ENCODE measurements around the gene TSPAN14. TPM values are rescaled to one million over a fixed set of nuclear protein-coding genes. Genes with fewer than 3 reads are reported as not detected.

Gene TSPAN14
- total RNA-seq, 1 experiment from 2014 or later: 73.5 TPM

DNA sequence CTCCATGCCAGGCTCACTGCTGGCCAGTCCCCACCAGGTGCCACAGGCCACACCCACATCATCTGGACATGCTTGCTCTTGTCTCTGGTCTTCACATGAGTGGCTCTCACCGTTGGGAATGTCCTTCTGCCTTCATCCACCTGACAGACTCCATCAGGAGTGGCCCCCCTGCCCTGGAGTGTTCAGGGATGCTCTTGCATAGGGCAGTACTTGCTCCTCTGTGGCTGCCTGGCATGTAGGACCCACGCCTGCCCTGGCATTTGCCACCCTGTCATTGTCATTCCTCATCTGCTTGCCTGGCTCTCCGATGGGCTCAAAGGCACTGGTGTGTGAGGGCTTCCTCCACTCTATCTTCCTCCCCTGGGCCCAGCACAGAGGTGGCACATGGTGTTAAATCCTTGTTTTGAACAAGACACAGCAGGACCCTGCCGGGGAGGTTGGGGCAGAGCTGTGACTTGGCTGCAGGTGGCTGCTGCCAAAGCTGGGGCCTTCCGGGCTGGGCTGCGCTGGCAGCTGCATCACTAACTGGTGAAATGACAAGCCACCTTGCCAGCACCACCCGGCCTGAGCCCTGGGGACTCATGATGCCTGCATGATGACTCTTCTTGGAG, 85.4 kb downstream of the TSPAN14 start (continued):
- TF ChIP-seq, protein P1, sequence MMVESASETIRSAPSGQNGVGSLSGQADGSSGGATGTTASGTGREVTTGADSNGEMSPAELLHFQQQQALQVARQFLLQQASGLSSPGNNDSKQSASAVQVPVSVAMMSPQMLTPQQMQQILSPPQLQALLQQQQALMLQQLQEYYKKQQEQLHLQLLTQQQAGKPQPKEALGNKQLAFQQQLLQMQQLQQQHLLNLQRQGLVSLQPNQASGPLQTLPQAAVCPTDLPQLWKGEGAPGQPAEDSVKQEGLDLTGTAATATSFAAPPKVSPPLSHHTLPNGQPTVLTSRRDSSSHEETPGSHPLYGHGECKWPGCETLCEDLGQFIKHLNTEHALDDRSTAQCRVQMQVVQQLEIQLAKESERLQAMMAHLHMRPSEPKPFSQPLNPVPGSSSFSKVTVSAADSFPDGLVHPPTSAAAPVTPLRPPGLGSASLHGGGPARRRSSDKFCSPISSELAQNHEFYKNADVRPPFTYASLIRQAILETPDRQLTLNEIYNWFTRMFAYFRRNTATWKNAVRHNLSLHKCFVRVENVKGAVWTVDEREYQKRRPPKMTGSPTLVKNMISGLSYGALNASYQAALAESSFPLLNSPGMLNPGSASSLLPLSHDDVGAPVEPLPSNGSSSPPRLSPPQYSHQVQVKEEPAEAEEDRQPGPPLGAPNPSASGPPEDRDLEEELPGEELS (CRISPR knock-in tag; IDR thresholded peaks at IDR 0.05): no peak

DNA sequence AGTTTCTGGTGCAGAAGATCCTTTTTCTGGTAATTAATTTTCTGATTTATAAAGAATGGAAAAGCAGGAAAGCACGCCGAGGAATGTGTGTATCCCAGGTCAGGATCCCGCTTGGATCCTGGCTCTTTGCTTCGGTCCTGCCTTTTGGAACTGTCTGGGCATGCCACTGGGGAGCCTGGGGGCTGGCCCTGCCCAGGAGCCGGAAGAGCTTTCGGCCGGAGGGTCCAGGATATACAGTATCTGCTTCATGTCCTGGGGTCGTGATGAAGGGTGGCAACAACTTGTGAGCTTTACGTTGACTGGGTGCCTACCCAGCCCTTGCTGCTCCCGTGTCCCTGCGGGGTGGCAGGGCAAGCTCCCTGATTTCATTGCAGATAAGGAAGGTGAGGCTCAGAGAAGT, 86.0 kb downstream of the TSPAN14 start:
- Mint-ChIP-seq H3K27me3 (ENCODE audit: low read depth) (peaks cover 6% of the 10 kb centered on the region), H3K9me3 (peaks cover 13% of the 10 kb centered on the region), H3K4me3 (no peak overlapping the region), H3K4me1 (no peaks in the 10 kb centered on the region), H3K27ac (no peak overlapping the region), H3K36me3 (peaks cover 8% of the 10 kb centered on the region)
- DNase-seq (ENCODE audit: low spot score): no peak
- TF ChIP-seq, protein P2, sequence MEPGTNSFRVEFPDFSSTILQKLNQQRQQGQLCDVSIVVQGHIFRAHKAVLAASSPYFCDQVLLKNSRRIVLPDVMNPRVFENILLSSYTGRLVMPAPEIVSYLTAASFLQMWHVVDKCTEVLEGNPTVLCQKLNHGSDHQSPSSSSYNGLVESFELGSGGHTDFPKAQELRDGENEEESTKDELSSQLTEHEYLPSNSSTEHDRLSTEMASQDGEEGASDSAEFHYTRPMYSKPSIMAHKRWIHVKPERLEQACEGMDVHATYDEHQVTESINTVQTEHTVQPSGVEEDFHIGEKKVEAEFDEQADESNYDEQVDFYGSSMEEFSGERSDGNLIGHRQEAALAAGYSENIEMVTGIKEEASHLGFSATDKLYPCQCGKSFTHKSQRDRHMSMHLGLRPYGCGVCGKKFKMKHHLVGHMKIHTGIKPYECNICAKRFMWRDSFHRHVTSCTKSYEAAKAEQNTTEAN (CRISPR knock-in tag; IDR thresholded peaks at IDR 0.05): no peak
- TF ChIP-seq, protein P3, sequence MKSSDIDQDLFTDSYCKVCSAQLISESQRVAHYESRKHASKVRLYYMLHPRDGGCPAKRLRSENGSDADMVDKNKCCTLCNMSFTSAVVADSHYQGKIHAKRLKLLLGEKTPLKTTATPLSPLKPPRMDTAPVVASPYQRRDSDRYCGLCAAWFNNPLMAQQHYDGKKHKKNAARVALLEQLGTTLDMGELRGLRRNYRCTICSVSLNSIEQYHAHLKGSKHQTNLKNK (CRISPR knock-in tag; IDR thresholded peaks at IDR 0.05): no peak
- TF ChIP-seq MXD4 (CRISPR knock-in tag; IDR thresholded peaks at IDR 0.05; ENCODE audit: borderline replicate concordance): no peak
- TF ChIP-seq, protein P4, sequence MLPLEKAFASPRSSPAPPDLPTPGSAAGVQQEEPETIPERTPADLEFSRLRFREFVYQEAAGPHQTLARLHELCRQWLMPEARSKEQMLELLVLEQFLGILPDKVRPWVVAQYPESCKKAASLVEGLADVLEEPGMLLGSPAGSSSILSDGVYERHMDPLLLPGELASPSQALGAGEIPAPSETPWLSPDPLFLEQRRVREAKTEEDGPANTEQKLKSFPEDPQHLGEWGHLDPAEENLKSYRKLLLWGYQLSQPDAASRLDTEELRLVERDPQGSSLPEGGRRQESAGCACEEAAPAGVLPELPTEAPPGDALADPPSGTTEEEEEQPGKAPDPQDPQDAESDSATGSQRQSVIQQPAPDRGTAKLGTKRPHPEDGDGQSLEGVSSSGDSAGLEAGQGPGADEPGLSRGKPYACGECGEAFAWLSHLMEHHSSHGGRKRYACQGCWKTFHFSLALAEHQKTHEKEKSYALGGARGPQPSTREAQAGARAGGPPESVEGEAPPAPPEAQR (CRISPR knock-in tag; IDR thresholded peaks at IDR 0.05): no peak
- TF ChIP-seq RELA (CRISPR knock-in tag; IDR thresholded peaks at IDR 0.05; ENCODE audit: borderline replicate concordance): no peak
- TF ChIP-seq ZNF396 (CRISPR knock-in tag; IDR thresholded peaks at IDR 0.05; ENCODE audit: borderline replicate concordance): no peak
- no peak for TF ChIP-seq CREB1 (CRISPR knock-in tag; IDR thresholded peaks at IDR 0.05)
- no peak for TF ChIP-seq CREM (CRISPR knock-in tag; IDR thresholded peaks at IDR 0.05)
- TF ChIP-seq ATF1 (CRISPR knock-in tag; IDR thresholded peaks at IDR 0.05): no peak
- TF ChIP-seq EMX1 (CRISPR knock-in tag; IDR thresholded peaks at IDR 0.05): no peak
- TF ChIP-seq TEAD1 (CRISPR knock-in tag; IDR thresholded peaks at IDR 0.05): no peak
- TF ChIP-seq SMAD3 (CRISPR knock-in tag; IDR thresholded peaks at IDR 0.05; ENCODE audit: borderline replicate concordance): no peak
- TF ChIP-seq, protein P5, sequence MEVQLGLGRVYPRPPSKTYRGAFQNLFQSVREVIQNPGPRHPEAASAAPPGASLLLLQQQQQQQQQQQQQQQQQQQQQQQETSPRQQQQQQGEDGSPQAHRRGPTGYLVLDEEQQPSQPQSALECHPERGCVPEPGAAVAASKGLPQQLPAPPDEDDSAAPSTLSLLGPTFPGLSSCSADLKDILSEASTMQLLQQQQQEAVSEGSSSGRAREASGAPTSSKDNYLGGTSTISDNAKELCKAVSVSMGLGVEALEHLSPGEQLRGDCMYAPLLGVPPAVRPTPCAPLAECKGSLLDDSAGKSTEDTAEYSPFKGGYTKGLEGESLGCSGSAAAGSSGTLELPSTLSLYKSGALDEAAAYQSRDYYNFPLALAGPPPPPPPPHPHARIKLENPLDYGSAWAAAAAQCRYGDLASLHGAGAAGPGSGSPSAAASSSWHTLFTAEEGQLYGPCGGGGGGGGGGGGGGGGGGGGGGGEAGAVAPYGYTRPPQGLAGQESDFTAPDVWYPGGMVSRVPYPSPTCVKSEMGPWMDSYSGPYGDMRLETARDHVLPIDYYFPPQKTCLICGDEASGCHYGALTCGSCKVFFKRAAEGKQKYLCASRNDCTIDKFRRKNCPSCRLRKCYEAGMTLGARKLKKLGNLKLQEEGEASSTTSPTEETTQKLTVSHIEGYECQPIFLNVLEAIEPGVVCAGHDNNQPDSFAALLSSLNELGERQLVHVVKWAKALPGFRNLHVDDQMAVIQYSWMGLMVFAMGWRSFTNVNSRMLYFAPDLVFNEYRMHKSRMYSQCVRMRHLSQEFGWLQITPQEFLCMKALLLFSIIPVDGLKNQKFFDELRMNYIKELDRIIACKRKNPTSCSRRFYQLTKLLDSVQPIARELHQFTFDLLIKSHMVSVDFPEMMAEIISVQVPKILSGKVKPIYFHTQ (CRISPR knock-in tag; IDR thresholded peaks at IDR 0.05): no peak
- TF ChIP-seq, protein P6, sequence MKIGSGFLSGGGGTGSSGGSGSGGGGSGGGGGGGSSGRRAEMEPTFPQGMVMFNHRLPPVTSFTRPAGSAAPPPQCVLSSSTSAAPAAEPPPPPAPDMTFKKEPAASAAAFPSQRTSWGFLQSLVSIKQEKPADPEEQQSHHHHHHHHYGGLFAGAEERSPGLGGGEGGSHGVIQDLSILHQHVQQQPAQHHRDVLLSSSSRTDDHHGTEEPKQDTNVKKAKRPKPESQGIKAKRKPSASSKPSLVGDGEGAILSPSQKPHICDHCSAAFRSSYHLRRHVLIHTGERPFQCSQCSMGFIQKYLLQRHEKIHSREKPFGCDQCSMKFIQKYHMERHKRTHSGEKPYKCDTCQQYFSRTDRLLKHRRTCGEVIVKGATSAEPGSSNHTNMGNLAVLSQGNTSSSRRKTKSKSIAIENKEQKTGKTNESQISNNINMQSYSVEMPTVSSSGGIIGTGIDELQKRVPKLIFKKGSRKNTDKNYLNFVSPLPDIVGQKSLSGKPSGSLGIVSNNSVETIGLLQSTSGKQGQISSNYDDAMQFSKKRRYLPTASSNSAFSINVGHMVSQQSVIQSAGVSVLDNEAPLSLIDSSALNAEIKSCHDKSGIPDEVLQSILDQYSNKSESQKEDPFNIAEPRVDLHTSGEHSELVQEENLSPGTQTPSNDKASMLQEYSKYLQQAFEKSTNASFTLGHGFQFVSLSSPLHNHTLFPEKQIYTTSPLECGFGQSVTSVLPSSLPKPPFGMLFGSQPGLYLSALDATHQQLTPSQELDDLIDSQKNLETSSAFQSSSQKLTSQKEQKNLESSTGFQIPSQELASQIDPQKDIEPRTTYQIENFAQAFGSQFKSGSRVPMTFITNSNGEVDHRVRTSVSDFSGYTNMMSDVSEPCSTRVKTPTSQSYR (CRISPR knock-in tag; IDR thresholded peaks at IDR 0.05): no peak
- CTCF ChIA-PET: interaction anchor here (0.7 to 1.8 kb wide), 2 partner anchors 32 to 35 kb away, joined by 4 to 5 read pairs; no protein-coding TSS in a partner anchor
- POLR2A ChIA-PET: no interaction called here
- no peak for ATAC-seq

Measured in WTC11 (cell line).